Osteocyte (in vitro differentiated cells): Measurements from ENCODE around the gene TLE5. TPM values are rescaled to one million over a fixed set of nuclear protein-coding genes. Genes with fewer than 3 reads are reported as not detected.

ENCODE experiments used
- DNase-seq: peaks from one replicate; pipeline ENCODE4 v3.0.0; 2021; ENCODE audit warnings: mixed read lengths; ENCODE audit not compliant: unreplicated experiment; ENCODE audit errors: extremely low spot score
- H3K27ac Mint-ChIP-seq: one replicate; pipeline ENCODE4 v1.8.0; 2021; ENCODE audit warnings: mild to moderate bottlenecking, mixed read lengths; ENCODE audit not compliant: unreplicated experiment
- H3K27me3 Mint-ChIP-seq: one replicate; pipeline ENCODE4 v1.8.0; 2021; ENCODE audit warnings: mixed read lengths; ENCODE audit not compliant: unreplicated experiment
- H3K36me3 Mint-ChIP-seq: one replicate; pipeline ENCODE4 v1.8.0; 2021; ENCODE audit warnings: mixed read lengths; ENCODE audit not compliant: unreplicated experiment
- H3K4me1 Mint-ChIP-seq: one replicate; pipeline ENCODE4 v1.8.0; 2021; ENCODE audit warnings: mixed read lengths; ENCODE audit not compliant: unreplicated experiment
- H3K4me3 Mint-ChIP-seq: one replicate; pipeline ENCODE4 v1.8.0; 2021; ENCODE audit warnings: mild to moderate bottlenecking, moderate library complexity, mixed read lengths; ENCODE audit not compliant: unreplicated experiment
- H3K9me3 Mint-ChIP-seq: one replicate; pipeline ENCODE4 v1.8.0; 2021; ENCODE audit warnings: mixed read lengths; ENCODE audit not compliant: unreplicated experiment
- CTCF ChIP-seq: fragments of 200-600 bp; sonication (generic); IDR thresholded peaks from 2 replicates; pipeline ENCODE4 v1.5.0; 2021; ENCODE audit warnings: antibody characterized with exemption, mild to moderate bottlenecking, moderate library complexity
- total RNA-seq: library from RNA; stranded (reverse); gene quantifications from 2 replicates; pipeline ENCODE4 v1.2.1, GENCODE V29; 2021

Gene TLE5
- total RNA-seq, 1 donor from 2014 or later: 366 TPM

- Mint-ChIP-seq H3K27me3 (peaks cover 36% of the 10 kb centered on the region), H3K27ac (no peak overlapping the region), H3K4me3 (no peak overlapping the region), H3K9me3 (no peaks in the 10 kb centered on the region), H3K4me1 (peaks cover 7% of the 10 kb centered on the region), H3K36me3 (no peaks in the 10 kb centered on the region)
- TF ChIP-seq CTCF: no peak
- no peak for DNase-seq
Observed at GRCh38 chr19:3025549-3025886, 36.8 kb downstream of the TLE5 start.

- H3K9me3 Mint-ChIP-seq: no peaks in the 10 kb centered on the region
- TF ChIP-seq CTCF: no peak
- no peaks in the 10 kb centered on the region for H3K36me3 Mint-ChIP-seq
- no peak overlapping the region for H3K4me3 Mint-ChIP-seq
- H3K27ac Mint-ChIP-seq: no peak overlapping the region
- H3K4me1 Mint-ChIP-seq: peaks cover 7% of the 10 kb centered on the region
- no peak for DNase-seq
- H3K27me3 Mint-ChIP-seq: peaks cover 31% of the 10 kb centered on the region
Observed at GRCh38 chr19:3024870-3025548, 37.3 kb downstream of the TLE5 start.

DNA sequence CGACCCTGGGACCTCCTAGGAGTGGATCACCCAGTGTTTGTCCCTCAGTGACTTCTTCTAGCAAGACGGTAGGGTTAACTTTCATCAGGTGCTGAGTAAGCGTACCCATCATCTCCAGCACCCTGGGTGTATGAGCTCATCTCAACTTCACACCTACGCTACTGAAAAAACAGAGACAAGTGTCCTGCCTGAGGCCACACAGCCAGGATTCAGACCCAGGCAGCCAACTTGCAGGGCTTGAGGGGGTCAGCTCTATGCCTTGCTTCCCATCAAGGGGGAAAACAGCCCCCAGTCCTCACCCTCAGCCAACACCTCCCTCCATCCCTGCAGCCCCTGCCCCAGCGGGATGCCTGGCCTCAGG lies 37.8 kb downstream of the TLE5 start:
- Mint-ChIP-seq H3K4me3 (no peak overlapping the region), H3K36me3 (no peaks in the 10 kb centered on the region), H3K4me1 (peaks cover 7% of the 10 kb centered on the region), H3K27ac (no peak overlapping the region), H3K9me3 (no peaks in the 10 kb centered on the region), H3K27me3 (peaks cover 32% of the 10 kb centered on the region)
- TF ChIP-seq CTCF: no peak
- no peak for DNase-seq

DNA sequence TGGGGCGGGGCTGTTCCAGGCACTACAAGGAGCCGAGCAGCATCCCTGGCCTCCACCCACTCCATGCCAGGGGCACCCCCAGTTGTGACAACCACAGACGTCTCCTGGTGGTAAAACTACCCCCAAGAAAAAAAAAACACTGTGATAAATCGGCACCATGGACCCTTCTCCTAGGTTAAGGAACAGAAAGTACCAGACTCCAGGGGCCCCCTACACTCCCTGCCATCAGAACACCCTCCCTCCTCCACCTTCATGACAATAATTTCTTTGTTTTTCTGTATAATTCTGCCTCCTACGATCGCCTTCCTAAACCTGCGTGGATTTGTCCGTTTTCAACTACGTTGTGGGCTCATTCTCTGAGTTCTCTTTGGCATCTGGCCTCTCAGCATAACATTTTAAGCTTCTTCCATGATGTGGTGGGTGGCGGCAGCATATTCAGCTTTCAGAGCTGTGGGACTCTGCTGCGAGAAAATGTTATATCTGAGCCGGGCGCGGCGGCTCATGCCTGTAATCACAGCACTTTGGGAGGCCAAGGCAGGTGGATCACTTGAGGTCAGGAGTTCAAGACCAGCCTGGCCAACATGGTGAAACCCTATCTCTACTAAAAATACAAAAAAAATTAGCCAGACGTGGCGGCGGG lies 41.9 kb downstream of the TLE5 start:
- Mint-ChIP-seq H3K27me3 (peaks cover 19% of the 10 kb centered on the region), H3K4me3 (no peak overlapping the region), H3K27ac (no peak overlapping the region), H3K9me3 (no peaks in the 10 kb centered on the region), H3K4me1 (peaks cover 2% of the 10 kb centered on the region), H3K36me3 (no peaks in the 10 kb centered on the region)
- no peak for DNase-seq
- TF ChIP-seq CTCF: no peak

GRCh38 chr19:3019211-3019854 lies 43.0 kb downstream of the TLE5 start:
- Mint-ChIP-seq H3K4me1 (peaks cover 1% of the 10 kb centered on the region), H3K27ac (no peak overlapping the region), H3K27me3 (peaks cover 10% of the 10 kb centered on the region), H3K36me3 (peaks cover 4% of the 10 kb centered on the region), H3K9me3 (no peaks in the 10 kb centered on the region), H3K4me3 (no peak overlapping the region)
- DNase-seq: no peak
- TF ChIP-seq CTCF: no peak
